Mesodermal cell (in vitro differentiated cells): ENCODE results near the gene F2RL3.

Experiments used
- H3K27ac ChIP-seq: 2 replicates; pipeline ENCODE4 v1.7.0; 2013; ENCODE audit warnings: mild to moderate bottlenecking, low read depth, low read length, moderate library complexity; ENCODE audit not compliant: severe bottlenecking
- H3K36me3 ChIP-seq: 2 replicates; pipeline ENCODE4 v1.7.1; 2013; ENCODE audit warnings: mild to moderate bottlenecking, low read length, moderate library complexity; ENCODE audit not compliant: control insufficient read depth, insufficient read depth
- H3K4me1 ChIP-seq: one replicate; pipeline ENCODE4 v1.7.1; 2013; ENCODE audit warnings: mild to moderate bottlenecking, low read length; ENCODE audit not compliant: insufficient read depth, control insufficient read depth, poor library complexity, severe bottlenecking
- H3K4me3 ChIP-seq: 2 replicates; pipeline ENCODE4 v1.7.0; 2013; ENCODE audit warnings: low read length, control low read depth, mild to moderate bottlenecking; ENCODE audit not compliant: insufficient read depth, poor library complexity, severe bottlenecking; ENCODE audit errors: extremely low read depth
- H3K9me3 ChIP-seq: 2 replicates; pipeline ENCODE4 v1.7.1; 2013; ENCODE audit warnings: mild to moderate bottlenecking, low read length, moderate library complexity; ENCODE audit not compliant: control insufficient read depth
- WGBS, 2 experiments: methylation state at CpG; one replicate each; pipeline ENCODE4 v1.1.5; 2013; ENCODE audit warnings: missing lambda C conversion rate in 2 of 2; ENCODE audit not compliant: insufficient coverage in 2 of 2; 5-methylcytosine and 5-hydroxymethylcytosine counted together

Gene F2RL3

GRCh38 chr19:16860118-16860517 lies 28.7 kb upstream of the F2RL3 start:
- Histone ChIP-seq H3K27ac (no peak overlapping the region), H3K4me3 (no peak overlapping the region), H3K4me1 (no peaks in the 10 kb centered on the region), H3K36me3 (peaks cover 76% of the 10 kb centered on the region), H3K9me3 (no peaks in the 10 kb centered on the region)
- 92 to 95% methylated on average over 17 to 20 of the region's 20 CpGs for WGBS, 2 experiments

DNA sequence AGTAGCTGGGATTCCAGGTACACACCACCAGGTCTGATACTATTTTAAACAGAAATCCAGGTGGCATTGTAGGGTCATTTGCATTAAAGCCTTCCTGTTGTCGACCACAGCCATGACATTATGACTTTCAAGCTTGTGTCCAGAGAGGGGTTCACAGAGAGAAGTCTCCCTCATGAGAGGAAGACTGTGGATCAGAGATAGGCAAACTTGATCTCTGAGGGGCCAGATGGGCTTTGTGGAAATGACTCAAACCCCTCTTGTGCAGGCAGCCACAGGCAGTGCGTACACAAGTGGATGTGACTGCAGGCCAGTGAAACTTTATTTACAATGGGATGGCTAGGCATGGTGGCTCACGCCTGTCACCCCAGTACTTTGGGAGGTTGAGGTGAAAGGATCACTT lies 27.8 kb upstream of the F2RL3 start:
- Histone ChIP-seq H3K4me3 (no peak overlapping the region), H3K9me3 (no peaks in the 10 kb centered on the region), H3K36me3 (peaks cover 76% of the 10 kb centered on the region)

DNA sequence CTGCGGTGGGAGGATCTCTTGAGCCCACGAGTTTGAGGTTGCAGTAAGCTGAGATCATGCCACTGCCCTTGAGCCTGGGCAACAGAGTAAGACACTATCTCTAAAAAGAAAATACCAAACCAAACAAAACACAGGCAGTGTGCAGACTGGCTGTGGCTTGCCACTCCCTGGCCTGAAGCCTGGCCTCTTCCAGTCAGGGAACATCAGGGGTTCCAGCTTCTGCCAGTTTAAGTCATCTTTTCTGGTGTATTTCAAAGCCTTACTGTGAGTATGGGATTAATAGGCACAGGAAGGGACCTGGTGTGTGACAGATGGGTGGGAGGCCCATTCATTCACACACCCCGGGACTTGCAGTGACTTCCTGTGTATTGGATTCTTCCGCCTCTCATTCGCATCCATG lies 27.0 kb upstream of the F2RL3 start:
- H3K4me1 ChIP-seq = no peaks in the 10 kb centered on the region
- peaks cover 78% of the 10 kb centered on the region for H3K36me3 ChIP-seq
- no peaks in the 10 kb centered on the region for H3K9me3 ChIP-seq
- H3K4me3 ChIP-seq = no peak overlapping the region
- 87 to 96% methylated on average over 5 of the region's 5 CpGs for WGBS, 2 experiments
- H3K27ac ChIP-seq = no peak overlapping the region

More for the DNA sequence above, 27.8 kb upstream of the F2RL3 start:
- 100% methylated on average over 2 of the region's 3 CpGs for WGBS, 2 experiments
- no peaks in the 10 kb centered on the region for H3K4me1 ChIP-seq
- H3K27ac ChIP-seq = no peak overlapping the region

DNA sequence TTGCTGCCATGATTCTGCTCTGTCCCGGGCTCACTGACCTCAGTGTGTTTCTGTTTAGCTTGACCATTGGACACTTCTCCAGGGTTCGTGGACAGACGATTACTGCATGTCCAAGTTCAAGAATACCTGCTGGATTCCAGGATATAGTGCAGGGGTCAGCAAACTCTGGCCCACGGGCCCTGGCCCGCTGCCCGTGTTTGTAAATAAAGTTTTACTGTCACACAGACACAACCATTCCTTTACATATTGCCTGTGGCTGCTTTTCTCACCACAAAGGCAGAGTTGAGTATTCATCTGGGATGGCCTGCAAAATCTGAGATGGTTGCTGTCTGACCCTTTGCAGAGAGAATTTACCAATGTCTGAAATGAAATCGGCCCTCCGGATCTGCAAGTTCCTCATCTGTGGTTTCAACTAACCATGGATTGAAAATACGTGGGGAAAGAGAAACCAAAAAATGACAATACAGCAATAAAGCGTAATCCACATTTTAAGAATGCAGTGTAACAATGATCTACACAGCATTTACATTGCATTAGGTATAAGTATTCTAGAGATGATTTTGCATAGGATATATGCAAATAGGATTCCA lies 25.9 kb upstream of the F2RL3 start:
- Histone ChIP-seq H3K27ac (no peak overlapping the region), H3K9me3 (no peaks in the 10 kb centered on the region), H3K36me3 (peaks cover 78% of the 10 kb centered on the region), H3K4me1 (no peaks in the 10 kb centered on the region), H3K4me3 (no peak overlapping the region)
- WGBS, 2 experiments = 93 to 100% methylated on average over 6 to 8 of the region's 10 CpGs

- Histone ChIP-seq H3K36me3 (peaks cover 96% of the 10 kb centered on the region), H3K27ac (no peak overlapping the region), H3K4me1 (no peaks in the 10 kb centered on the region), H3K4me3 (no peak overlapping the region), H3K9me3 (no peaks in the 10 kb centered on the region)
- WGBS, 2 experiments = 90 to 96% methylated on average over 9 to 10 of the region's 10 CpGs
These were observed 21.6 kb upstream of the F2RL3 start for GRCh38 chr19:16867211-16867610.

- 95 to 96% methylated on average over 17 to 20 of the region's 20 CpGs for WGBS, 2 experiments
- Histone ChIP-seq H3K4me1 (no peaks in the 10 kb centered on the region), H3K27ac (no peak overlapping the region), H3K36me3 (peaks cover 96% of the 10 kb centered on the region), H3K4me3 (no peak overlapping the region), H3K9me3 (no peaks in the 10 kb centered on the region)
These were observed 20.2 kb upstream of the F2RL3 start for GRCh38 chr19:16868423-16869130.

GRCh38 chr19:16869331-16869972 lies 19.3 kb upstream of the F2RL3 start:
- no peak overlapping the region for H3K4me3 ChIP-seq
- peaks cover 92% of the 10 kb centered on the region for H3K36me3 ChIP-seq
- peaks cover 3% of the 10 kb centered on the region for H3K9me3 ChIP-seq
- H3K27ac ChIP-seq = no peak overlapping the region
- H3K4me1 ChIP-seq = no peaks in the 10 kb centered on the region
- WGBS, 2 experiments = 96 to 99% methylated on average over 25 to 28 of the region's 30 CpGs

GRCh38 chr19:16871871-16872270 lies 16.9 kb upstream of the F2RL3 start:
- peaks cover 81% of the 10 kb centered on the region for H3K36me3 ChIP-seq
- H3K4me1 ChIP-seq = no peaks in the 10 kb centered on the region
- H3K9me3 ChIP-seq = peaks cover 8% of the 10 kb centered on the region
- 87 to 96% methylated on average over 5 to 6 of the region's 7 CpGs for WGBS, 2 experiments
- no peak overlapping the region for H3K27ac ChIP-seq
- H3K4me3 ChIP-seq = no peak overlapping the region

GRCh38 chr19:16872728-16873127 lies 16.1 kb upstream of the F2RL3 start:
- peaks cover 8% of the 10 kb centered on the region for H3K9me3 ChIP-seq
- WGBS, 2 experiments = 97% methylated on average over 21 of the region's 21 CpGs
- H3K36me3 ChIP-seq = peaks cover 82% of the 10 kb centered on the region
- no peak overlapping the region for H3K4me3 ChIP-seq
- no peaks in the 10 kb centered on the region for H3K4me1 ChIP-seq
- no peak overlapping the region for H3K27ac ChIP-seq

- H3K27ac ChIP-seq = peak overlapping the region; percentile 87
- no peak overlapping the region for H3K4me3 ChIP-seq
- peaks cover 8% of the 10 kb centered on the region for H3K9me3 ChIP-seq
- peaks cover 82% of the 10 kb centered on the region for H3K36me3 ChIP-seq
- H3K4me1 ChIP-seq = no peaks in the 10 kb centered on the region
- 96 to 97% methylated on average over 3 of the region's 3 CpGs for WGBS, 2 experiments
These were observed 15.2 kb upstream of the F2RL3 start for GRCh38 chr19:16873594-16873993.
